ENCODE measurements around the gene NELFA. TPM values are rescaled to one million over a fixed set of nuclear protein-coding genes. Genes with fewer than 3 reads are reported as not detected.

NELFA gene
- total and polyA plus RNA-seq, 8 donors = 13.6 to 30.9 (median 19.1) TPM

DNA sequence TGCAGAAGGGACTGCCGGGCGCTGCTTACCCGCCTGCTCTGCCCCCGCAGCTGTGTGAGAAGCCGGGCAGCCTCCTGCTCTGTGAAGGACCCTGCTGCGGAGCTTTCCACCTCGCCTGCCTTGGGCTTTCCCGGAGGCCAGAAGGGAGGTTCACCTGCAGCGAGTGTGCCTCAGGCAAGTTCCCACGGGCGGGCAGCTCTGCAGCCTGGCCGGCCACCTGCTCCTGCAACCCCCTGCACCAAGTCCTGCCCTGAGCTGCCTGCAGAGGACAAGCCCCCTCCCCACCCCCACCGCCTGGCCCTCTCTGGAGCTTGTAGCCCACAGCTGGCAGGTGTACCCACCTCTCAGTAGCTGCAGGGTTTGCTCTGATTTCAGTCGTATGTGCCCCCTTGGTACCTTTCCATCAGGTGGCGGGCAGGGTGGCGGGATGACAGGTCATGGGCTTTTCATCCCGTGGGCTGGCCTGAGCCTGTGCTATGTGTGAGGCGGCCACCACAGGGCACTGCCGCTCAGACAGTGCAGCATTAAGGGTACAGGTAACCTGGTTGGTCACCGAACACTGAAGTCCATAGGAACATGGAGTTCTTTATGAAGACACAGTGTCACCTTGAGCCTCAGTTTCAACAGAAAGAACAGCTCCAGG lies 56.6 kb downstream of the NELFA start:
- 91 to 93% methylated on average over 20 of the region's 20 CpGs for WGBS, 2 donors
- Histone ChIP-seq H3K4me3 (no peak overlapping the region), H3K27ac (no peak overlapping the region), H3K27me3 (no peaks in the 10 kb centered on the region), H3K36me3 (peaks cover 0 to 16% (median 0%) of the 10 kb centered on the region in 3 donors), H3K4me1 (peaks cover 0 to 8% (median 6%) of the 10 kb centered on the region in 3 donors), H3K9me3 (no peaks in the 10 kb centered on the region)
- ATAC-seq = peak in 3 of 4 donors; percentile 13 to 24 (median 23)
- no peak for FAIRE-seq
- no peak for DNase-seq
- intact Hi-C loops (cut with DNase I) = no loop called here
- TF ChIP-seq, protein P1, sequence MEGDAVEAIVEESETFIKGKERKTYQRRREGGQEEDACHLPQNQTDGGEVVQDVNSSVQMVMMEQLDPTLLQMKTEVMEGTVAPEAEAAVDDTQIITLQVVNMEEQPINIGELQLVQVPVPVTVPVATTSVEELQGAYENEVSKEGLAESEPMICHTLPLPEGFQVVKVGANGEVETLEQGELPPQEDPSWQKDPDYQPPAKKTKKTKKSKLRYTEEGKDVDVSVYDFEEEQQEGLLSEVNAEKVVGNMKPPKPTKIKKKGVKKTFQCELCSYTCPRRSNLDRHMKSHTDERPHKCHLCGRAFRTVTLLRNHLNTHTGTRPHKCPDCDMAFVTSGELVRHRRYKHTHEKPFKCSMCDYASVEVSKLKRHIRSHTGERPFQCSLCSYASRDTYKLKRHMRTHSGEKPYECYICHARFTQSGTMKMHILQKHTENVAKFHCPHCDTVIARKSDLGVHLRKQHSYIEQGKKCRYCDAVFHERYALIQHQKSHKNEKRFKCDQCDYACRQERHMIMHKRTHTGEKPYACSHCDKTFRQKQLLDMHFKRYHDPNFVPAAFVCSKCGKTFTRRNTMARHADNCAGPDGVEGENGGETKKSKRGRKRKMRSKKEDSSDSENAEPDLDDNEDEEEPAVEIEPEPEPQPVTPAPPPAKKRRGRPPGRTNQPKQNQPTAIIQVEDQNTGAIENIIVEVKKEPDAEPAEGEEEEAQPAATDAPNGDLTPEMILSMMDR (IDR thresholded peaks at IDR 0.05) = no peak

DNA sequence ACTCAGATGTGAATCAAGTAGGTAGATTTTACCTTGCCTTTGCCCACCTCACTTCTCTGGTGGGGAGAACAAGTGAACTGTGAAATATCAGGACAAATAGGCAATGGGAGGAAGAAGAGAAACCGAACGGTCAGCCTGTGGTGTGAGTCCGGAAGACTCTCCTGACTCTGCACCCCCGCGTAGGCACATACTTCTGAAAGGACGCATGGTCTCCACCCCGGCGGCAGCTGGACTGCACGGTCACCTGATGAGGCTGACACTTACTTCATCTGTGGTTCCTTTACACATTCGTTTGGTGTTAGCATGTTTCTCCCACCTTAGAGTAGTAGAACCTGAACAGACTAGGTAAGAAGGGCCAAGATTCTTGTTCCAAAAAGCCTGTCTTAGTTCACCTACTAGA lies 58.4 kb downstream of the NELFA start:
- intact Hi-C loops (cut with DNase I) = no loop called here
- TF ChIP-seq, protein P1 (IDR thresholded peaks at IDR 0.05) = no peak
- DNase-seq = no peak
- Histone ChIP-seq H3K36me3 (peaks cover 0 to 10% (median 0%) of the 10 kb centered on the region in 3 donors), H3K27me3 (no peaks in the 10 kb centered on the region), H3K27ac (no peak overlapping the region), H3K4me1 (peaks cover 0 to 8% (median 6%) of the 10 kb centered on the region in 3 donors), H3K9me3 (no peaks in the 10 kb centered on the region), H3K4me3 (no peak overlapping the region)
- FAIRE-seq = no peak
- WGBS, 2 donors = 93 to 94% methylated on average over 10 of the region's 10 CpGs
- no peak for ATAC-seq

DNA sequence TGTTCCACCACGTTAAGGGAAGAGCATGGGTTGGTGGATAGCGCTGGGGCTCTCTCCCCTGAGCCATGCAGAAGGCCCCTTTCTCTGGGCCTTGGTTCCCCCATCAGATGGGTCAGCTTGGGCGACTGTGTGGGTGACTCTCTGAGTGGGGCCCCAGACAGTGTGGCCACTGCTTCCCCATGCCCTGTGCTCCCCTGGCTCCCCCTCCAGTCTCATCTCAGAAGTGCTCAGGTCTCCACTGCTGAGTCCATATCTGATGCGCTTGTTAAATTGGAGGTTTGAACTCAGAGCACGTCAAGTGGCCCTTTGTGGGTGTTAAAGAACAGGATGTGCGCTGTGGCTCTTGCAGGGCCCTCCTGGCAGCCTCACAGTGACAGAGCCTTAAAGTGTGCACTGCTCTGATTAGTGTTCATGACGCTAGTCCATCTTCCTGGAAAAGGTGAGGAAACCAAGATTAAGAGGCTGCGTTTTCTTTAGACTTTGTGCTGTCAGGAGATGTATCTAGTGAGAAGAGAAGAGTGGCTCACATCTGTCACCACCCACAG lies 59.8 kb downstream of the NELFA start:
- H3K36me3 ChIP-seq = no peaks in the 10 kb centered on the region
- 91 to 95% methylated on average over 8 of the region's 8 CpGs for WGBS, 2 donors
- no peaks in the 10 kb centered on the region for H3K27me3 ChIP-seq
- no peak overlapping the region for H3K4me3 ChIP-seq
- no peak for FAIRE-seq
- H3K4me1 ChIP-seq = peaks cover 0 to 8% (median 6%) of the 10 kb centered on the region in 3 donors
- H3K27ac ChIP-seq = no peak overlapping the region
- ATAC-seq = no peak
- intact Hi-C loops (cut with DNase I) = no loop called here
- DNase-seq = no peak
- no peaks in the 10 kb centered on the region for H3K9me3 ChIP-seq
- TF ChIP-seq, protein P1 (IDR thresholded peaks at IDR 0.05) = no peak

DNA sequence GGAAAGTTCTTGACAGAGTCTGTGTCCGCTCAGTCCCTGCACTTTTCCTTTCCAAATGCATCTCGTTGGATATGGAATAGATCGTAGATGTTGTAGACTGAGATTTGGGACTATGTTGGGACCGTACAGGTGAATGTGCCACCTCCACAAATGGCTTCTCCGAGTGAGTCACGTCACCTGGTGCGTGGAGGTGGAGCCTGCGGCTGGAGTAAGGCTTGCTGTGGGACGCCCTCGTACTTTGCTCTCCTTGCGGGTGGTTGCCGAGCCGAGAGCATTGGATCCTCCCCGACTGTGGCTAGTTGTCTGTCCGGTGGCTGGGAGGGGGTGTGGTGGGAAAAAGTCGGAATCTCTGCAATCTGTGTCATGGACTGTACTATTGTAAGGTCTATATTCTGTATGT lies 60.5 kb downstream of the NELFA start:
- peaks cover 0 to 5% (median 5%) of the 10 kb centered on the region in 3 donors for H3K4me1 ChIP-seq
- H3K27ac ChIP-seq = no peak overlapping the region
- WGBS, 2 donors = 94 to 97% methylated on average over 16 of the region's 16 CpGs
- no peak overlapping the region for H3K4me3 ChIP-seq
- intact Hi-C loops (cut with DNase I) = no loop called here
- H3K27me3 ChIP-seq = no peaks in the 10 kb centered on the region
- no peak for ATAC-seq
- TF ChIP-seq, protein P1 (IDR thresholded peaks at IDR 0.05) = no peak
- no peak for FAIRE-seq
- H3K36me3 ChIP-seq = peaks cover 0 to 3% (median 0%) of the 10 kb centered on the region in 3 donors
- no peaks in the 10 kb centered on the region for H3K9me3 ChIP-seq
- DNase-seq = no peak

DNA sequence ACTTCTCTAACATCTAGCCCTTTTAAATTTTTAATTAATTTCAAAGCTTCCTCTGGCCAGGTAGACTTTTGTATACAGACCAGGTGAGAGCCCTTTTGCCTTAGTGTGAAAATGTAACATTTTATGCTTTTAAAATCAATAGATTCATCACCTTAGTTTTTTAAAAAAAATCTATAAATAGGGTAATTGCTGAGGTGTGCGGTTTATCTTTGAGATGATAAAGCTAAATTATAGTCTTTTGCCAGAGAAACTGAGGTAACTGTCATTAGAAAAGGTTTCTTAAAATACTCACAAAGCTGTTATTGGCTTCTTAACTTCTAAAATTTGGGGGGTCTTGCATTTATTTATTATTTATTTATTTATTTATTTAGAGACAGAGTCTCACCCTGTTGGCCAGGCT lies 62.9 kb downstream of the NELFA start:
- 94 to 96% methylated on average over 1 of the region's 1 CpG for WGBS, 2 donors

More for the DNA sequence above, 62.9 kb downstream of the NELFA start:
- Histone ChIP-seq H3K4me3 (no peak overlapping the region), H3K27me3 (no peaks in the 10 kb centered on the region), H3K9me3 (no peaks in the 10 kb centered on the region), H3K36me3 (peaks cover 0 to 9% (median 0%) of the 10 kb centered on the region in 3 donors), H3K27ac (no peak overlapping the region), H3K4me1 (peaks cover 0 to 5% (median 5%) of the 10 kb centered on the region in 3 donors)
- intact Hi-C loops (cut with DNase I) = no loop called here
- FAIRE-seq (no peak), ATAC-seq (no peak), DNase-seq (no peak)
- TF ChIP-seq, protein P1 (IDR thresholded peaks at IDR 0.05) = no peak
